SH-SY5Y (cell line): ENCODE data around the gene IKZF4.

Source experiments
- GATA2 ChIP-seq: IDR thresholded peaks from 2 replicates; pipeline ENCODE4 v1.6.1; 2011; ENCODE audit warnings: mild to moderate bottlenecking, low read depth, low read length
- GATA3 ChIP-seq: IDR thresholded peaks from 2 replicates; pipeline ENCODE4 v1.6.1; 2011; ENCODE audit warnings: low read depth, mild to moderate bottlenecking, low read length, moderate library complexity

- no peak for TF ChIP-seq GATA3
- no peak for TF ChIP-seq GATA2
Measured at GRCh38 chr12:56053407-56053893, 32.6 kb downstream of the IKZF4 start.
